NT2/D1 (cell line): ENCODE results near the gene AFAP1L1.

Experiments used
- YY1 ChIP-seq: IDR thresholded peaks from 2 replicates; pipeline ENCODE4 v1.6.1; 2011; ENCODE audit not compliant: insufficient read length, insufficient read depth
- ZNF274 ChIP-seq: IDR thresholded peaks from 2 replicates; pipeline ENCODE4 v1.6.1; 2011; ENCODE audit warnings: mild to moderate bottlenecking, low read depth, low read length

DNA sequence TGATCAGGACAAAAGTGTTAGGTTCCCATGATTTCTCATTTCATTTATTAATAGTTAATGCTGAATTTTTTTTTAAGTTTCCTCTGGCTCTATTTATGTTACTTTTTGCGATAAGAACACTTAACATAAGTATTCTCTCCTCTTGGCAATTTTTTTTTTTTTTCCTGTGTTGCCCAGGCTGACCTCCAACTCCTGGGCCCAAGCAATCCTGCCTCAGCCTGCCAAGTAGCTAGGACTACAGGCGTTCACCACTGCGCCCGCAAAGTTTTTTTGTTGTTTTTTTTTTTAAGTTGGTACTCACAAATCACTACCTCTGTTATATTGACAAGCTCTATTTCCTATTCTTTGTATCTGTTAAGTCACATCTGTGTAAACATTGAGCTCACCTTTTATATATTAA, 80.5 kb downstream of the AFAP1L1 start:
- TF ChIP-seq ZNF274 (no peak), YY1 (no peak)
